HCT116 (cell line): ENCODE data around the gene ACP7.

Experiments
- CTCF ChIP-seq, 3 experiments: fragments of 200-600 bp in 1 of 3; sonication (generic) in 1 of 3; IDR thresholded peaks in 2 of 3; conservative IDR thresholded peaks in 1 of 3; 2 replicates each; pipeline ENCODE4 v1.5.1; 2012 to 2017; ENCODE audit warnings: low read depth in 2 of 3, low read length in 2 of 3, antibody characterized with exemption in 1 of 3, borderline replicate concordance in 1 of 3, control low read depth in 1 of 3, mild to moderate bottlenecking in 1 of 3, mixed read lengths in 1 of 3, mixed run types in 1 of 3, moderate library complexity in 1 of 3; ENCODE audit not compliant: insufficient read depth in 1 of 3
- EZH2 ChIP-seq: fragments of 200-600 bp; sonication (generic); IDR thresholded peaks from 2 replicates; pipeline ENCODE4 v1.6.1; 2017; ENCODE audit warnings: antibody characterized with exemption, mixed run types
- EZH2phosphoT487 ChIP-seq: fragments of 200-600 bp; IDR thresholded peaks from 2 replicates; pipeline ENCODE4 v1.6.1; 2018; ENCODE audit warnings: antibody characterized with exemption, borderline replicate concordance
- POLR2AphosphoS5 ChIP-seq: IDR thresholded peaks from 2 replicates; pipeline ENCODE4 v1.6.1; 2011; ENCODE audit warnings: mild to moderate bottlenecking, low read depth, low read length, moderate library complexity
- SP1 ChIP-seq: IDR thresholded peaks from 2 replicates; pipeline ENCODE4 v1.6.1; 2012; ENCODE audit warnings: low read depth
- YY1 ChIP-seq: IDR thresholded peaks from 2 replicates; pipeline ENCODE4 v1.6.1; 2011; ENCODE audit warnings: low read length, low read depth, moderate library complexity, mild to moderate bottlenecking; ENCODE audit not compliant: insufficient replicate concordance; ENCODE audit errors: extremely low read depth

GRCh38 chr19:39129116-39129515 is 44.9 kb downstream of the ACP7 start:
- TF ChIP-seq EZH2phosphoT487 (no peak), CTCF (IDR thresholded peaks at IDR 0.05 in 2 of 3, conservative IDR thresholded peaks at IDR 0.05 in 1 of 3; ENCODE audit: borderline replicate concordance in 1 of 3, insufficient read depth in 1 of 3, low read depth in 2 of 3, low read length in 2 of 3) (no peak), YY1 (no peak), EZH2 (no peak), SP1 (no peak), POLR2AphosphoS5 (no peak)
